HTR-8/SVneo (cell line): Measurements from ENCODE around the gene DIS3.
A peak's percentile ranks its signal among the peaks of the same experiment; 100 is the strongest.
"Not testable (repeated sequence)": the region's sequence is repeated elsewhere in the genome, so short reads cannot be mapped to it uniquely, and the experiment has no call there.

Source experiments
- DNase-seq: peaks from one replicate; pipeline ENCODE4 v3.0.0; 2011; ENCODE audit warnings: low spot score, mixed read lengths; ENCODE audit not compliant: insufficient read length
- FAIRE-seq: peaks from 2 replicates; lab custom pipeline; 2011; peaks lifted over from hg19 to GRCh38; lab: Jason Lieb, UNC

The DIS3 gene

GRCh38 chr13:72781451-72782439 is at the start of gene DIS3, which contains the start of gene PIBF1:
Gene DIS3, minus strand, starts transcription at chr13:72781900. Its CDS starts 68 bp downstream, at chr13:72781832.
Gene PIBF1, plus strand, starts transcription at chr13:72782133. Its CDS starts 1,337 bp downstream, at chr13:72783470.
- FAIRE-seq: peak; percentile 90
- peak; percentile 87 for DNase-seq

GRCh38 chr13:72823724-72824123 is 42.0 kb upstream of the DIS3 start:
- DNase-seq (no peak), FAIRE-seq (no peak)

- FAIRE-seq: no peak
- DNase-seq: no peak
Observed at GRCh38 chr13:72823081-72823480, 41.4 kb upstream of the DIS3 start.

GRCh38 chr13:72820898-72821279 is 39.2 kb upstream of the DIS3 start:
- FAIRE-seq: no peak

GRCh38 chr13:72820156-72820897 is 38.6 kb upstream of the DIS3 start:
- FAIRE-seq (no peak), DNase-seq (no peak)

More at GRCh38 chr13:72820898-72821279, 39.2 kb upstream of the DIS3 start:
- DNase-seq: no peak

GRCh38 chr13:72808917-72809500 is 27.3 kb upstream of the DIS3 start:
- no peak for DNase-seq
- FAIRE-seq: no peak

- not testable (repeated sequence) for DNase-seq, FAIRE-seq
Observed at GRCh38 chr13:72806514-72806913, 24.8 kb upstream of the DIS3 start.

GRCh38 chr13:72805676-72806346 is 24.1 kb upstream of the DIS3 start:
- no peak for FAIRE-seq
- DNase-seq: no peak

GRCh38 chr13:72804301-72804700 is 22.6 kb upstream of the DIS3 start:
- FAIRE-seq: no peak

GRCh38 chr13:72798817-72799216 is 17.1 kb upstream of the DIS3 start:
- FAIRE-seq: no peak
- DNase-seq: no peak

More at GRCh38 chr13:72804301-72804700, 22.6 kb upstream of the DIS3 start:
- no peak for DNase-seq

- FAIRE-seq: no peak
- DNase-seq: no peak
Observed at GRCh38 chr13:72792640-72793039, 10.9 kb upstream of the DIS3 start.

- DNase-seq: no peak
- no peak for FAIRE-seq
Observed at GRCh38 chr13:72788831-72789230, 7.1 kb upstream of the DIS3 start.

- not testable (repeated sequence) for FAIRE-seq, DNase-seq
Observed at GRCh38 chr13:72784679-72785078, 3.0 kb upstream of the DIS3 start.

GRCh38 chr13:72782717-72783116 is 1.0 kb upstream of the DIS3 start:
- DNase-seq: no peak

GRCh38 chr13:72774019-72774418 is 7.7 kb downstream of the DIS3 start:
- DNase-seq: no peak

More at GRCh38 chr13:72782717-72783116, 1.0 kb upstream of the DIS3 start:
- FAIRE-seq: no peak

GRCh38 chr13:72763411-72763810 is 18.3 kb downstream of the DIS3 start:
- DNase-seq: no peak
- FAIRE-seq: no peak

More at GRCh38 chr13:72774019-72774418, 7.7 kb downstream of the DIS3 start:
- no peak for FAIRE-seq

- FAIRE-seq: no peak
Observed at GRCh38 chr13:72760189-72760588, 21.5 kb downstream of the DIS3 start.

GRCh38 chr13:72757792-72758535 is 23.7 kb downstream of the DIS3 start:
- no peak for FAIRE-seq
- DNase-seq: no peak

More at GRCh38 chr13:72760189-72760588, 21.5 kb downstream of the DIS3 start:
- no peak for DNase-seq

- DNase-seq: no peak
- no peak for FAIRE-seq
Observed at GRCh38 chr13:72754111-72754510, 27.6 kb downstream of the DIS3 start.
